Heart right ventricle (tissue), 16 donors: Measurements from ENCODE around the gene DES. TPM values are rescaled to one million over a fixed set of nuclear protein-coding genes. Genes with fewer than 3 reads are reported as not detected.

Source experiments
- ATAC-seq, 8 donors: fragments of 200-7000 bp; cut with Tn5 transposase; one replicate each; pipeline ENCODE4 v1.9.1; 2020; ENCODE audit warnings: mild to moderate bottlenecking in 8 of 8, moderate library complexity in 8 of 8, moderate number of reproducible peaks in 1 of 8
- DNase-seq, 2 donors: peaks; one replicate each; pipeline ENCODE4 v3.0.0-alpha.2; 2020
- H3K27ac ChIP-seq, 10 donors: fragments of 200-600 bp; sonication (generic) in 2 of 10; one replicate each; pipeline versions ENCODE4 v1.5.0 to v1.8.0; 2020 to 2022; ENCODE audit warnings: mild to moderate bottlenecking in 3 of 10
- H3K27me3 ChIP-seq, 7 donors: fragments of 200-600 bp; one replicate each; pipeline ENCODE4 v1.8.0; 2021 to 2022; ENCODE audit warnings: mild to moderate bottlenecking in 2 of 7
- H3K36me3 ChIP-seq, 9 donors: fragments of 200-600 bp; sonication (generic) in 1 of 9; one replicate each; pipeline versions ENCODE4 v1.5.0 to v1.8.0; 2020 to 2022; ENCODE audit warnings: mild to moderate bottlenecking in 2 of 9
- H3K4me1 ChIP-seq, 9 donors: fragments of 200-600 bp; sonication (generic) in 1 of 9; one replicate each; pipeline versions ENCODE4 v1.5.0 to v1.8.0; 2020 to 2022; ENCODE audit warnings: mild to moderate bottlenecking in 4 of 9
- H3K4me3 ChIP-seq, 10 donors: fragments of 200-600 bp; sonication (generic) in 2 of 10; one replicate each; pipeline versions ENCODE4 v1.5.0 to v1.8.0; 2020 to 2022; ENCODE audit warnings: mild to moderate bottlenecking in 7 of 10, moderate library complexity in 2 of 10
- H3K9me3 ChIP-seq, 11 donors: fragments of 200-600 bp in 10 of 11; sonication (generic) in 2 of 11; one replicate each; pipeline versions ENCODE4 v1.5.0 to v1.8.0; 2013 to 2022; ENCODE audit warnings: mild to moderate bottlenecking in 2 of 11, control low read depth in 1 of 11, moderate library complexity in 1 of 11
- WGBS, 2 donors: extraction: QIAGEN DNeasy Blood & Tissue Kit; methylation state at CpG; one replicate each; pipeline ENCODE4 v1.1.7; 2013; ENCODE audit warnings: inconsistent platforms in 1 of 2; 5-methylcytosine and 5-hydroxymethylcytosine counted together
- intact Hi-C, 10 donors: fragments of 100-400 bp; cut with DNase I; formaldehyde crosslinking; loops; one replicate each; pipeline versions ENCODE4 v1.11.1 to v1.14.2; 2022
- polyA plus RNA-seq, 2 donors: library from polyadenylated mRNA; stranded (reverse); fragments of 200-250 nt; gene quantifications; one replicate each; pipeline ENCODE4 v1.2.3, GENCODE V29; 2013
- total RNA-seq, 10 donors: library from RNA; stranded (reverse); fragmentation: NEBNext Ultra II Directional in 3 of 10; extraction: Animal tissue kit (Norgen Biotek cat#: 25700) in 3 of 10; gene quantifications; one replicate each; pipeline versions ENCODE4 v1.2.1 to v1.2.4, GENCODE V29; 2021 to 2023
- TF ChIP-seq, protein P1 (sequence below), 9 donors: fragments of 200-600 bp; sonication (generic) in 2 of 9; IDR thresholded peaks; one replicate each; pipeline versions ENCODE4 v1.5.0 to v1.8.0; 2021 to 2022; ENCODE audit warnings: antibody characterized with exemption in 9 of 9, mild to moderate bottlenecking in 5 of 9, moderate library complexity in 1 of 9
- donor health status: Arrhythmogenic right ventricular cardiomyopathy.
- donor health status: ischemic (EF 13 %, LVEDD 7.1; RV severe dilation, severe dysfunction).
- donor health status: healthy with polysubstance abuse.
- donor health status: DM: no; HTN: yes; CAD: no.
- donor health status: DM: no; HTN: no; CAD: no.
- donor health status: ischemic (EF 25% LVEDD 6.9; RV normal size, moderate dysfunction).
- donor health status: ischemic (EF 25% LVEDD 5.7; RV mildly dilated, moderate dysfunction).
- donor health status: healthy.
- donor health status: DM: yes; HTN: yes; CAD: no.
- donor health status: Ischemic cardiomyopathy.
- donor health status: ischemic (EF 35%, LVEDD 5.7; RV mildly dilated, moderate dysfunction).
- donor health status: nonischemic (EF 11% LVEDD 7.7; RV severe dilation, severe dysfunction).
- donor health status: DM: yes; HTN: yes; CAD: no.
- donor health status: PGD.
- donor health status: ischemic (EF 29% LVEDD 5.4; RV normal size, mild dysfunction).
- donor health status: nonischemic (EF 23%, LVEDD 6.1; RV moderate dilation, normal function).

DES gene
- total and polyA plus RNA-seq, 12 donors: 12,560 to 18,019 (median 15,816) TPM

GRCh38 chr2:219384859-219385258, 33.3 kb upstream of the DES start:
- peaks cover 5 to 29% (median 13%) of the 10 kb centered on the region in 9 donors for H3K4me1 ChIP-seq
- 47 to 52% methylated on average over 2 of the region's 2 CpGs for WGBS, 2 donors
- H3K4me3 ChIP-seq: no peak overlapping the region
- intact Hi-C loops: loop anchor here in 5 of 10 donors (5.0 to 10.0 kb wide), 4 partner anchors 112 to 220 kb away; partner anchors contain the start of genes CNPPD1 (in 4 of the 5), RETREG2 (in 4 of the 5), SLC23A3 (in 2 of the 5) and GMPPA (in 1 of the 5)
- H3K27ac ChIP-seq: no peak overlapping the region
- DNase-seq (no peak), ATAC-seq (no peak)
- H3K9me3 ChIP-seq: no peaks in the 10 kb centered on the region
- peaks cover 0 to 68% (median 40%) of the 10 kb centered on the region in 9 donors for H3K36me3 ChIP-seq
- TF ChIP-seq, protein P1, sequence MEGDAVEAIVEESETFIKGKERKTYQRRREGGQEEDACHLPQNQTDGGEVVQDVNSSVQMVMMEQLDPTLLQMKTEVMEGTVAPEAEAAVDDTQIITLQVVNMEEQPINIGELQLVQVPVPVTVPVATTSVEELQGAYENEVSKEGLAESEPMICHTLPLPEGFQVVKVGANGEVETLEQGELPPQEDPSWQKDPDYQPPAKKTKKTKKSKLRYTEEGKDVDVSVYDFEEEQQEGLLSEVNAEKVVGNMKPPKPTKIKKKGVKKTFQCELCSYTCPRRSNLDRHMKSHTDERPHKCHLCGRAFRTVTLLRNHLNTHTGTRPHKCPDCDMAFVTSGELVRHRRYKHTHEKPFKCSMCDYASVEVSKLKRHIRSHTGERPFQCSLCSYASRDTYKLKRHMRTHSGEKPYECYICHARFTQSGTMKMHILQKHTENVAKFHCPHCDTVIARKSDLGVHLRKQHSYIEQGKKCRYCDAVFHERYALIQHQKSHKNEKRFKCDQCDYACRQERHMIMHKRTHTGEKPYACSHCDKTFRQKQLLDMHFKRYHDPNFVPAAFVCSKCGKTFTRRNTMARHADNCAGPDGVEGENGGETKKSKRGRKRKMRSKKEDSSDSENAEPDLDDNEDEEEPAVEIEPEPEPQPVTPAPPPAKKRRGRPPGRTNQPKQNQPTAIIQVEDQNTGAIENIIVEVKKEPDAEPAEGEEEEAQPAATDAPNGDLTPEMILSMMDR (IDR thresholded peaks at IDR 0.05): no peak
- no peaks in the 10 kb centered on the region for H3K27me3 ChIP-seq

- peak overlapping the region in 1 of 10 donors; percentile 97 for H3K27ac ChIP-seq
- no peaks in the 10 kb centered on the region for H3K27me3 ChIP-seq
- H3K36me3 ChIP-seq: peaks cover 0 to 56% (median 36%) of the 10 kb centered on the region in 9 donors
- peak overlapping the region in 1 of 10 donors; percentile 89 for H3K4me3 ChIP-seq
- intact Hi-C loops: loop anchor here in 5 of 10 donors (5.0 to 10.0 kb wide), 4 partner anchors 111 to 221 kb away; partner anchors contain the start of genes CNPPD1 (in 4 of the 5), RETREG2 (in 4 of the 5), SLC23A3 (in 2 of the 5) and GMPPA (in 1 of the 5)
- WGBS, 2 donors: 95% methylated on average over 19 of the region's 19 CpGs
- H3K4me1 ChIP-seq: peaks cover 5 to 29% (median 13%) of the 10 kb centered on the region in 9 donors
- DNase-seq: no peak
- ATAC-seq: no peak
- TF ChIP-seq, protein P1 (IDR thresholded peaks at IDR 0.05): no peak
- H3K9me3 ChIP-seq: peaks cover 0 to 2% (median 0%) of the 10 kb centered on the region in 11 donors
These were observed 32.1 kb upstream of the DES start for GRCh38 chr2:219385958-219386520.

GRCh38 chr2:219386532-219387280, 31.5 kb upstream of the DES start:
- peak in 2 of 8 donors; percentile 0 for ATAC-seq
- 44 to 46% methylated on average over 19 of the region's 19 CpGs for WGBS, 2 donors
- H3K4me1 ChIP-seq: peaks cover 5 to 29% (median 13%) of the 10 kb centered on the region in 9 donors

More at GRCh38 chr2:219386532-219387280, 31.5 kb upstream of the DES start:
- Histone ChIP-seq H3K27ac (peak overlapping the region; percentile 93 to 97 (median 97)), H3K4me3 (peak overlapping the region; percentile 82 to 99 (median 90)), H3K36me3 (peaks cover 0 to 50% (median 29%) of the 10 kb centered on the region in 9 donors), H3K9me3 (peaks cover 0 to 4% (median 0%) of the 10 kb centered on the region in 11 donors), H3K27me3 (no peaks in the 10 kb centered on the region)
- TF ChIP-seq, protein P1 (IDR thresholded peaks at IDR 0.05): no peak
- no peak for DNase-seq
- intact Hi-C loops: loop anchor here in 5 of 10 donors (5.0 to 10.0 kb wide), 4 partner anchors 111 to 222 kb away; partner anchors contain the start of genes CNPPD1 (in 4 of the 5), RETREG2 (in 4 of the 5), SLC23A3 (in 2 of the 5) and GMPPA (in 1 of the 5)
